Gastroesophageal sphincter (tissue), 3 donors: Measurements from ENCODE around the gene GRM8.

Experiments
- CTCF ChIP-seq, 4 experiments: fragments of 200-600 bp in 2 of 4; fragments of 450-650 bp in 2 of 4; sonication (generic) in 1 of 4; IDR thresholded peaks; one replicate each; pipeline ENCODE4 v1.5.1; 2017 to 2019; ENCODE audit warnings: antibody characterized with exemption in 4 of 4, mild to moderate bottlenecking in 2 of 4, moderate library complexity in 2 of 4
- EP300 ChIP-seq: sonication (generic); formaldehyde crosslinking; IDR thresholded peaks from one replicate; pipeline ENCODE4 v1.6.1; 2017; ENCODE audit warnings: antibody characterized with exemption, mild to moderate bottlenecking
- POLR2A ChIP-seq, 2 donors: fragments of 450-650 bp; IDR thresholded peaks; one replicate each; pipeline ENCODE4 v1.6.1; 2017; ENCODE audit warnings: antibody characterized with exemption in 2 of 2, mild to moderate bottlenecking in 2 of 2, moderate library complexity in 1 of 2
- POLR2AphosphoS5 ChIP-seq: sonication (generic); formaldehyde crosslinking; IDR thresholded peaks from one replicate; pipeline ENCODE4 v1.6.1; 2017; ENCODE audit warnings: antibody characterized with exemption

GRCh38 chr7:127018889-127019288, 233.9 kb downstream of the GRM8 start:
- TF ChIP-seq CTCF (IDR thresholded peaks at IDR 0.05): no peak
- no peak for TF ChIP-seq POLR2AphosphoS5
- no peak for TF ChIP-seq POLR2A (IDR thresholded peaks at IDR 0.05)
- no peak for TF ChIP-seq EP300
